ENCODE measurements around the gene GRAMD4.

DNA sequence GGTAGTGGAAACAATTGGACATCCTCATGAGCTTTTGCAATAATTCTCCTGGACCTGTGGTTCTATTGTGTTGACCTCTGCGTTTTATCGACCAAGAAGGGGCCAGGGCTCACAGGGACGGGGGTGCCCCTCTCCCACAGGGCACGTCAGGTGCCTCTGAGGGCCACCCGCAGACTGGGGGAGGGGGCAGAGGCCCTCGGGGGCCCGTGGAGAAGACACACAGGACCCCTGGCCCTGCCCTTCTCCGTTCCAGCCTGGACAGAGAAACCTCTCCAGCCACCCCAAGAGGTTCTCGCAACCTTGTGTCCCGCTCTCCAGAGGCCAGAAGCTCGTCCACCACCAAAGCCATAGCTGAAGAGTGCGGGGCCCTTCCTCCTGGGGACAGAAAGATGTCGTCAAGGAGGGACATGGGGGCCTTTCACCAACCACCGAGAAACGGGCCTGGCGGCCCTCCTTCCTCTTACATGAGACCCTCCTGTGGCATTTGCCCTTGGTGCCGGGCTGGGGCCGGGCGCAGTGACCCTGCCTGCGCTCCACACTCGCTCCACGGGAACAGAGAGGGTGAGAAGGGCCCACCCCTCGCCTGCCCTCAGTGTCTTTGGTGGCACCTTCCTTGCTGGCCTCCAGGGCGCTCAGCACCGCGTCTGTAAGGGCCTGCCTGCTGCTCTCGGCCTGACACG lies 57.3 kb downstream of the GRAMD4 start:
- TF ChIP-seq, protein P1, sequence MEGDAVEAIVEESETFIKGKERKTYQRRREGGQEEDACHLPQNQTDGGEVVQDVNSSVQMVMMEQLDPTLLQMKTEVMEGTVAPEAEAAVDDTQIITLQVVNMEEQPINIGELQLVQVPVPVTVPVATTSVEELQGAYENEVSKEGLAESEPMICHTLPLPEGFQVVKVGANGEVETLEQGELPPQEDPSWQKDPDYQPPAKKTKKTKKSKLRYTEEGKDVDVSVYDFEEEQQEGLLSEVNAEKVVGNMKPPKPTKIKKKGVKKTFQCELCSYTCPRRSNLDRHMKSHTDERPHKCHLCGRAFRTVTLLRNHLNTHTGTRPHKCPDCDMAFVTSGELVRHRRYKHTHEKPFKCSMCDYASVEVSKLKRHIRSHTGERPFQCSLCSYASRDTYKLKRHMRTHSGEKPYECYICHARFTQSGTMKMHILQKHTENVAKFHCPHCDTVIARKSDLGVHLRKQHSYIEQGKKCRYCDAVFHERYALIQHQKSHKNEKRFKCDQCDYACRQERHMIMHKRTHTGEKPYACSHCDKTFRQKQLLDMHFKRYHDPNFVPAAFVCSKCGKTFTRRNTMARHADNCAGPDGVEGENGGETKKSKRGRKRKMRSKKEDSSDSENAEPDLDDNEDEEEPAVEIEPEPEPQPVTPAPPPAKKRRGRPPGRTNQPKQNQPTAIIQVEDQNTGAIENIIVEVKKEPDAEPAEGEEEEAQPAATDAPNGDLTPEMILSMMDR (IDR thresholded peaks at IDR 0.05): no peak
- TF ChIP-seq POLR2AphosphoS5 (IDR thresholded peaks at IDR 0.05) (no peak), POLR2A (IDR thresholded peaks at IDR 0.05) (no peak)

All from breast epithelium (tissue), 3 donors.